ENCODE data around the gene DLGAP1. TPM values are rescaled to one million over a fixed set of nuclear protein-coding genes. Genes with fewer than 3 reads are reported as not detected.

The DLGAP1 gene
- total and polyA plus RNA-seq, 4 donors = 0.06 to 1.2 (median 0.17) TPM; not detected in 1

- TF ChIP-seq HNF4G (IDR thresholded peaks at IDR 0.05) = no peak
- TF ChIP-seq HNF4A (conservative IDR thresholded peaks at IDR 0.05) = no peak
- Histone ChIP-seq H3K27me3 (ENCODE audit: control insufficient read depth in 4 of 4, insufficient read depth in 4 of 4, low read length in 3 of 4) (no peaks in the 10 kb centered on the region), H3K4me3 (ENCODE audit: low read depth in 1 of 3, low read length in 3 of 3) (no peak overlapping the region), H3K27ac (ENCODE audit: low read depth in 1 of 2, low read length in 2 of 2) (no peak overlapping the region), H3K4me1 (ENCODE audit: control insufficient read depth in 4 of 4, insufficient read depth in 4 of 4, low read length in 3 of 4) (no peaks in the 10 kb centered on the region), H3K9ac (ENCODE audit: low read depth in 1 of 2, low read length in 2 of 2) (no peak overlapping the region), H3K9me3 (ENCODE audit: control insufficient read depth in 4 of 4, low read length in 3 of 4) (peaks cover 0 to 2% (median 0%) of the 10 kb centered on the region in 4 donors), H3K36me3 (ENCODE audit: control insufficient read depth in 4 of 4, insufficient read depth in 3 of 4, low read depth in 1 of 4, low read length in 3 of 4) (no peaks in the 10 kb centered on the region)
- no peak for DNase-seq (ENCODE audit: low spot score)
- WGBS = 97% methylated on average over 1 of the region's 1 CpG
Observed at GRCh38 chr18:3784949-3785348, 670.2 kb downstream of the DLGAP1 start.

GRCh38 chr18:3782901-3783300 lies 672.2 kb downstream of the DLGAP1 start:
- DNase-seq (ENCODE audit: low spot score) = no peak
- peaks cover 0 to 2% (median 0%) of the 10 kb centered on the region in 4 donors for H3K9me3 ChIP-seq (ENCODE audit: control insufficient read depth in 4 of 4, low read length in 3 of 4)
- no peaks in the 10 kb centered on the region for H3K36me3 ChIP-seq (ENCODE audit: control insufficient read depth in 4 of 4, insufficient read depth in 3 of 4, low read depth in 1 of 4, low read length in 3 of 4)
- WGBS = 97% methylated on average over 1 of the region's 1 CpG
- H3K4me1 ChIP-seq (ENCODE audit: control insufficient read depth in 4 of 4, insufficient read depth in 4 of 4, low read length in 3 of 4) = no peaks in the 10 kb centered on the region
- no peak for TF ChIP-seq RAD21 (IDR thresholded peaks at IDR 0.05)
- no peak for TF ChIP-seq NR2F2 (IDR thresholded peaks at IDR 0.05)
- TF ChIP-seq TAF1 (conservative IDR thresholded peaks at IDR 0.05) = no peak
- TF ChIP-seq CTCF (IDR thresholded peaks at IDR 0.05; ENCODE audit: low read depth, low read length, missing input control) = no peak
- TF ChIP-seq RXRA (IDR thresholded peaks at IDR 0.05) = no peak
- TF ChIP-seq EGR1 (IDR thresholded peaks at IDR 0.05; ENCODE audit: low read depth in 2 of 2) = no peak
- no peak for TF ChIP-seq YY1 (IDR thresholded peaks at IDR 0.05)
- no peak for TF ChIP-seq HNF4A (conservative IDR thresholded peaks at IDR 0.05)
- no peak overlapping the region for H3K27ac ChIP-seq (ENCODE audit: low read depth in 1 of 2, low read length in 2 of 2)
- H3K4me3 ChIP-seq (ENCODE audit: low read depth in 1 of 3, low read length in 3 of 3) = no peak overlapping the region
- H3K27me3 ChIP-seq (ENCODE audit: control insufficient read depth in 4 of 4, insufficient read depth in 4 of 4, low read length in 3 of 4) = no peaks in the 10 kb centered on the region
- H3K9ac ChIP-seq (ENCODE audit: low read depth in 1 of 2, low read length in 2 of 2) = no peak overlapping the region

- peaks cover 0 to 6% (median 3%) of the 10 kb centered on the region in 4 donors for H3K4me1 ChIP-seq (ENCODE audit: control insufficient read depth in 4 of 4, insufficient read depth in 4 of 4, low read length in 3 of 4)
- no peak for DNase-seq (ENCODE audit: low spot score)
- no peak for TF ChIP-seq REST (IDR thresholded peaks at IDR 0.05)
- TF ChIP-seq FOXA2 (IDR thresholded peaks at IDR 0.05) = no peak
- no peak for TF ChIP-seq TAF1 (conservative IDR thresholded peaks at IDR 0.05)
- TF ChIP-seq HNF4A (conservative IDR thresholded peaks at IDR 0.05) = no peak
- TF ChIP-seq JUND (IDR thresholded peaks at IDR 0.05) = no peak
- H3K9ac ChIP-seq (ENCODE audit: low read depth in 1 of 2, low read length in 2 of 2) = no peak overlapping the region
- peaks cover 0 to 4% (median 0%) of the 10 kb centered on the region in 4 donors for H3K27me3 ChIP-seq (ENCODE audit: control insufficient read depth in 4 of 4, insufficient read depth in 4 of 4, low read length in 3 of 4)
- no peak overlapping the region for H3K27ac ChIP-seq (ENCODE audit: low read depth in 1 of 2, low read length in 2 of 2)
- no peaks in the 10 kb centered on the region for H3K9me3 ChIP-seq (ENCODE audit: control insufficient read depth in 4 of 4, low read length in 3 of 4)
- H3K4me3 ChIP-seq (ENCODE audit: low read depth in 1 of 3, low read length in 3 of 3) = no peak overlapping the region
- WGBS = 95% methylated on average over 1 of the region's 1 CpG
- no peaks in the 10 kb centered on the region for H3K36me3 ChIP-seq (ENCODE audit: control insufficient read depth in 4 of 4, insufficient read depth in 3 of 4, low read depth in 1 of 4, low read length in 3 of 4)
Observed at GRCh38 chr18:3777719-3778118, 677.4 kb downstream of the DLGAP1 start.

Measured in liver (tissue), 9 donors.